ENCODE measurements around the gene TNK1. TPM values are rescaled to one million over a fixed set of nuclear protein-coding genes. Genes with fewer than 3 reads are reported as not detected.

TNK1 gene
- total RNA-seq, 1 experiment from 2014 or later: 10.1 TPM

- Histone ChIP-seq H3K27ac (ENCODE audit: insufficient read length, low read depth, low read length) (no peak overlapping the region), H3K23ac (ENCODE audit: insufficient read length, low read depth, low read length) (no peak overlapping the region), H4K20me1 (ENCODE audit: control insufficient read depth, insufficient read depth, insufficient read length) (no peaks in the 10 kb centered on the region), H2AFZ (ENCODE audit: low read length) (no peak overlapping the region), H3K9ac (ENCODE audit: extremely low read depth, insufficient read length, low read length) (no peak overlapping the region), H2BK5ac (ENCODE audit: insufficient read length, low read length) (no peak overlapping the region), H3T11ph (ENCODE audit: low read length) (no peak overlapping the region), H3K9me3 (ENCODE audit: control insufficient read depth, low read depth, low read length) (no peaks in the 10 kb centered on the region), H3K23me2 (ENCODE audit: insufficient read length, low read depth, low read length, poor library complexity, severe bottlenecking) (peaks cover 33% of the 10 kb centered on the region), H3K4me2 (ENCODE audit: insufficient read depth, insufficient read length, low read length) (peak overlapping the region; percentile 60), H2BK15ac (ENCODE audit: low read depth, low read length) (no peak overlapping the region), H2BK20ac (ENCODE audit: low read depth, low read length, poor library complexity, severe bottlenecking) (no peak overlapping the region), H3K27me3 (ENCODE audit: insufficient read depth, low read length) (peaks cover 7% of the 10 kb centered on the region), H3K14ac (ENCODE audit: insufficient read depth, low read length) (no peak overlapping the region), H2BK120ac (ENCODE audit: low read depth, low read length, poor library complexity, severe bottlenecking) (no peak overlapping the region), H4K8ac (replicated peaks; ENCODE audit: insufficient read length, low read depth, low read length) (no peak overlapping the region), H3K56ac (ENCODE audit: insufficient read length, low read depth, low read length) (no peak overlapping the region), H4K91ac (ENCODE audit: insufficient read length, low read depth, low read length) (no peak overlapping the region), H3K79me1 (ENCODE audit: insufficient read depth, low read depth, low read length, poor library complexity, severe bottlenecking) (no peaks in the 10 kb centered on the region), H2BK12ac (ENCODE audit: insufficient read length, low read depth, low read length) (no peak overlapping the region), H2AK5ac (ENCODE audit: insufficient read length, low read length) (no peak overlapping the region), H3K79me2 (ENCODE audit: insufficient read depth, low read length) (no peaks in the 10 kb centered on the region), H3K4ac (ENCODE audit: low read depth, low read length) (no peak overlapping the region), H3K4me1 (ENCODE audit: insufficient read depth, low read length) (no peaks in the 10 kb centered on the region; the same call in 1 of the 2 replicates), H3K18ac (ENCODE audit: insufficient read length, low read depth, low read length) (no peak overlapping the region), H4K5ac (ENCODE audit: insufficient read length, low read depth, low read length) (no peak overlapping the region)
- peaks cover 23% of the 10 kb centered on the region for H3K27me3 Mint-ChIP-seq (ENCODE audit: low read depth)
- WGBS (ENCODE audit: extremely low coverage, insufficient read length, low lambda C conversion rate): no CpG with 5 or more reads among the region's 31 CpGs
- H3K27ac Mint-ChIP-seq: peak overlapping the region in 2 of 3 experiments; percentile 75 to 96; a peak in 3 of 7 replicates
- DNase-seq: no peak
- H3K4me3 Mint-ChIP-seq: peak overlapping the region; percentile 91 to 93
- no peak for TF ChIP-seq CTCF (conservative IDR thresholded peaks at IDR 0.05)
- no peaks in the 10 kb centered on the region for H3K9me3 Mint-ChIP-seq
- H3K4me1 Mint-ChIP-seq: peaks cover 32 to 36% of the 10 kb centered on the region in 2 experiments
- peaks cover 0 to 1% (median 0%) of the 10 kb centered on the region in 3 experiments; a peak in 1 of 7 replicates for H3K36me3 Mint-ChIP-seq (ENCODE audit: insufficient read depth in 1 of 3, low read depth in 3 of 3)
These were observed 56.5 kb downstream of the TNK1 start for GRCh38 chr17:7437369-7437863.

Measured in H9 (cell line).